AG20443 (cell line): ENCODE results near the gene TMEM163.

Experiments used
- DNase-seq: peaks from one replicate; pipeline ENCODE4 v3.0.0; 2012; ENCODE audit warnings: low spot score, mixed read lengths

TMEM163 gene

DNA sequence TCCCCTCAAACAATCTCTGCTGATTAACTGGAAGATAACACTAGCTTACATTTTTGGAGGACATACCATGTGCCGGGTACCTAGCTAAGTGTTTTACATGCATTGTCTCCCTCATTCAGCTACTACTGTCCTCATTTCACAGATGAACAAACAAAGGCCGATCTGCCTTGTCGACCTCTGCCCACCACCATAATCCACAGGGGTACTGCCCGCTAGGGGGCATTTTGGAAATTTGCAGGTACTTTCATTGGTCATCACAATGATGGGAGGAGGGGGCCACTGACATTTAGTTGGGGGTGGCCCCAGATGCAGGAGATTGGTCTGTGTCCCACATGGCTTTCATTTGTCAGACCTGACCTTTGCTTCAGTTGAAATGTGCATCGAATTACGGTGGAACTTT is 3.9 kb upstream of the TMEM163 start:
- no peak for DNase-seq

DNA sequence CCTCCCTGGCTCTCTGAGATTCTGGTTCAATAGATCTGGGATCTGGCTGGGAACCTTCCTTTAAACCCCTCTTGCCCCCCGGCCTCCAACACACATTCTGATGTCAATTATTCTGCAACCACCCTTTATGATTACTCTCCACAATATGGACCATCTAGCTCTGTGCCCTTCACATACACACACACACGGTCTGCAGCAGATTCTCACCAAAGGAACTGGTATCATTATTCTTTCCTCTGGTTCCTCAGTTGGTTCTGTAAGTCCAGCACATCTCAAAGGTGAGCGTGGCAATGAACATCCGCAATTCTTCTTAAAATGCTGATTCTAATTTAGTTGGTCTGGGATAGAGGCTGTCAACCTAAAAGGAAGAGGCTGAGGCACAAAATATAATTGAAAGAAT is 2.8 kb upstream of the TMEM163 start:
- DNase-seq: no peak

DNA sequence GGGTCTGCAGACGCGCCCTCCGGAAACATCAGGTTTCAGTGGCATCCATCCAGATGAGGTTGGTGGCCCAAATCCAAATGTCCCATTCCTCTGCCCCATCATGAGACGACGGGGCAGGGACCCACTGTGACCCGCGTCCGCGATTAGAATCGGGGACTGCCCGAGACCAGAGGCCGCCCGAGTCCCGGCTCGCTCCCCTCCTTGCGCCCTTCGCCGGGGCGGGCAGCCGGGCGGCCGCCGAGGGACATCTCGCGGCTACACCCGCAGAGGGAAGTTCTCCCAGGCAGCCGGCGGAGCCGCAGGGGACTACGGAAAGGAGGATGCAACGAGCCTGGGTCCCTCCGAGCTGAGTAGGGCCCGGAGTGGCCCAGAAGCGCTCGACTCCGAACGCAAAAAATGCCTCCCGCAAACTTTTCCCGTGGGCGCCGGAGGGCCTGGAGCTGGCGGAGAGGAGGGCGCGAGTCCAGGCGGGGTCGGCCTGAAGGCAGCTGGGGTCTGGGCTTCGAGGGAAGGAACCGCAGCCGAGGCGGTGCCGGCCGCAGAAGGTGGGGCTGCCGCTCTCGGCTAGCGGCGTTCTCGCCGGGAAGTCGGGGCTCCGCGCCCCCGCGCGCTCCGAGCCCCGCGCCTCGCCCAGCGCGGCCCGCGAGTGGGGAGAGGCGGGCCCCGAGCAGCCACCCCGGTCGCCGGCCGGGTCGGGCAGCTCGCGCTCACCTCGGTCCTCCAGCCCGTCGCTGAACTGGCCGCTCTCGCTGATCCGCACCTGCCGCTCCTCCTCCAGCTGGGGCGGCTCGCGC is 580 bp downstream of the TMEM163 start:
- DNase-seq: peak; percentile 37

GRCh38 chr2:134717286-134718022 is 1.3 kb downstream of the TMEM163 start:
- peak; percentile 17 for DNase-seq

DNA sequence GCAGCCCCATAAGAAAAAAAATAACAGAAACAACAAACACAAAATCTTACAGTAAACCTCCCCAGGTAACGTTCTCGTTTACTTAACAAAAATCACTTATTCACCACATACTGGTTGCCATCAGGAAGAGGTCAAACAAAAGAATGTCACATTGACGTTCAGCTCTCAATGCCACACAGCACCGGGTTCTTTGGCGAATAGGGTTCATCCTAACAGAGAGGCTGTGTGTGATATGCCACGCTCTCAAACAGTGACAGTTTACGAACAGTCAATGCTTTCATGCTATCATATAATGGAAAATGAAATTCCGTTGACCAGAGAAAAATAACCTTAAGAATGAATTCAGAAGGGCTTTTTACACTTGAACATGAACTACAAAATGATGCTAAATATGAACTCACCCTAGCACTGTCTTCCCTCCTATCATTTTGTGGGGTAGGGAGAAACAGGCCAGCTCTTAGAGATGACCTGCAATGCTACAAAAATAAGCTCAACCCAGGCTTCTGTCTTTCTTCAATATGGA is 2.0 kb downstream of the TMEM163 start:
- no peak for DNase-seq

GRCh38 chr2:134715932-134716643 is 2.7 kb downstream of the TMEM163 start:
- no peak for DNase-seq

DNA sequence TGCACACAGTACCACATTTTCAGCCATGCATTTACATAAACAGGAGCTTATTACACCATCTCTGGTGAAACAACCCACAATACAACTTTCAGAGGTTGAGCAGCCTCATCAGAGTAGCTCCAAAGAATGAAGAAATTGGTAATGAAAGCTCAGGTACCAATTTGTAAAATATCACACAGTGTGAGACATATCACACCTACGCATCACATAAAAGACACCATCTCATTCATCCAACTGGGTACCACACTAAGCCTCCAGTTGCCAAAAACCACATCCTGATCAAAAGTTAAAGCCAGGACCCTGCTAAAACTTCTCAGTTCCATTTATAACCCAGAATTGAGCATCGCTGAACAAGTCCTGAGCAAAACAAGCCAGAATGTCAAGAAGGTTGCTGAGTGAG is 4.6 kb downstream of the TMEM163 start:
- no peak for DNase-seq

- no peak for DNase-seq
Observed at GRCh38 chr2:134713606-134714005, 5.2 kb downstream of the TMEM163 start.

DNA sequence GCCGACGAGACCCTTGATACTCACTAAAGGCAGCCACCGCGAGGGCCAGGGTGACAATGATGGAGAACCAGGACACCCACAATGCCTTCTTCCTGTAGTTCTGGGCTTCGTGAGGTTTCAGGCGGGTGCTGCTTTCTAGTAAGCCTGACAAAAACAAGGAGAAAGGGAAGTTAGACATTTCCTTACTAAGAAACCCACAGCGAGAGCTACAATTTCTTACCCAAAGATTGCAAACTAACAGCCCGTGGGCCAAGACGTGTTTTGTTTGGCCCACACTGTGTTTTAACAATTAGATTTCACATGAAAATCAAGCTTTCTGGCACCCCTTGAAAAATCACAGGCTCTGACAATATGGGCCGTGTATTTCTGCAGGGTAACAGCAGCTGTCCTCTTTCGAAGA is 5.6 kb downstream of the TMEM163 start:
- DNase-seq: no peak

- no peak for DNase-seq
Observed at GRCh38 chr2:134712736-134713135, 6.1 kb downstream of the TMEM163 start.

DNA sequence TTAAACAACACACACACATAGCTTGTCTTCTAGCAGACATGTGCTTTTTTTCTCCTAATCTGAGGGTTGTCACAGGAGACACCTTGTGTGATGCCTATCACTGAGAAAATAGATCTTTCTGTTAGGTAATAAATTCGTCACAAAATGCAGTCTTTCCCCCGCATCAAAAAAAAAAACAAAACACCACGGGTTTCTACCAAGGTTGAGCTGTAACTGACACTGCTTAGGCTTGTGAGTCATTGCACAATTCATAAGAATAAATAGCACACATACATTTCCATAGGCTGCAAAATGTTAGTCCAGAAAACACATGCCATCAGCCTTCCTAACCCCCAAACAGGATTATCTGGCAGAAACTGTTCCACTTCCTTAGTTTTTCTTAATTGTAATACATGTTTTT is 6.5 kb downstream of the TMEM163 start:
- no peak for DNase-seq

DNA sequence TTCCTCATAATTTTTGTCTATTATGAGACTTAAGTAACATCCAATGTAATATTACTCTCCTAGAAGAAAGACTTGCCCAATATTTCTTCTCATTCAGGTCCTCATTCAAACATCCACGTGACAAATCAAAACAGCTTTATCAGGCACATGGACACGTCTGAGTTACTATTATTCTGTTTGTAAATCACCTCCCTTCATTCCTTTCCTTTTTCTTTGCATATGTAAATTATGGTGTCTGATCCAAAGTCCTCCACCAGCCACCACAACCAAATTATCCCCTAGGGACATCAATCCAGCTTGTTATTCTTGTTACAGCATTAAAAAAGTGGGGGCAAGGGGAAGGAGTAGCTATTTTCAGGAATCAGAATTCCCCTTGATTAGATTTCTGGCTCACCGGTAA is 7.1 kb downstream of the TMEM163 start:
- no peak for DNase-seq

DNA sequence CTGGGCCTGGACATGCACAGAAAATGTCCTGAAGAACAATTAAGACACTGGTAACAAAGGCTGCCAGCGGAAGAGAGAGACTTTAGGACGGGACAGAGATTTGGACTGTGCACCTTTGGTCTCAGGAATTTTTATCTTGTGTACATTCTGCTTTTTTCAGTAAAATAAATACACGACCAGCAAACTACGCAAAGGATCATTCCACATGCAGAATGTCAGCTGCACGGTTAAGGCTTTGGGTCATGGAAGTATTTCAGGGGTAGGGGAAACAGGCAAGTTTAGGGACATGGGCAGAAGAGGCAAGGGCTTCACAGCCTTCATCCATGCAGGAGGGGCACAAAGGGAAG is 11.5 kb downstream of the TMEM163 start:
- DNase-seq: no peak

- no peak for DNase-seq
Observed at GRCh38 chr2:134706587-134707329, 12.0 kb downstream of the TMEM163 start.

DNA sequence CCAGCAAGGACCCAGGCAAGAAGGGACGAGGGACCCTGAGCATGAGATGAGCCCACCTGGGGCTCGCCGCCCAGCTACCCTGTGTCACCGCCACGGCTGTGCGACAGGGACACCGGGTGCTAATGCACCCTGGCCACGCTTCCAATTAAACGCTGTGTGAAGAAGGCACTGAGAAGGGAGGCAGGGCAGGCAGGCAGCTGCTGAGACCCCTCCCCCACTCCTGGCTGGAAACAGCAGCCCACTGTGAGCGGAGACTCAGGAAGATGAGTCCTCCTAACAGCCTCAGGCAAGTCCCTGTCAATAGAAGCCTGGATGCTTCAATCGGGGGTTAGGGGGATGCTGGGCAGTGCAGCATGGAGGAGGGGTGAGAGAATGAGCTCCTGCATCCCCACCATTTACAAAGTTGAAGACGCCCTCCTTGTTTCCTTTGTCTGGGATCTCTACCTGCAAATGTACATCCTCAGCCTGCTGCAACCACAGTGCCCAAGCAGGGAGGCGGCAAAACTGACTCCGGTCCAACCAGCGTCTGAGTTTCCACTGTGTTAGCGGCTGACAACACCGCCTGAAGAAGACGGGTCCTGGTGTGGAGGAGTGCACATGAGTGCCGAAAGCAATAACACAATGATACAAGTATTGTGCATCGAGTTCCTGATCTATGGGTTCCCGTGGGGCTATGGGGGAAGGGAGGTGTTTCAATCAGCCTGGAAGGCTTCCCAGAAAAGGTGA is 12.8 kb downstream of the TMEM163 start:
- DNase-seq: no peak

- no peak for DNase-seq
Observed at GRCh38 chr2:134704173-134704572, 14.6 kb downstream of the TMEM163 start.

DNA sequence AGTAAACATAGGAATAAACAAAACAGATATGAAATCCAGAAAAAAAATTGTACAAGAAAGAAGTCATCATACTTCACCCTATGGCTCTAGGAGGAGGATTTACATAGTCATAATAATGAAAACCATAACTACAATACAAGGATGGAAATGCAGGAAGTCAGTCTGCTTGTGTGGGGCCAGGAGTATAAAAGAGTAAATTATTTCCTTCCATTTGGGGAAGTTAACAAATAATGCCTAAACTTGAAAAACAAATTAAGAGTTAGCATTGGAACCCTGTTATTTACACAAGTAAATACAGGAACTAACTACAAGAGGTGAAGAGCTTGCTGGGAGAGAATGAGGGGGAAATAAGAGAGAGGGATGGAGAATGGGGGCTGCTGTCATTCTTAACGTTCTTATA is 15.4 kb downstream of the TMEM163 start:
- no peak for DNase-seq

DNA sequence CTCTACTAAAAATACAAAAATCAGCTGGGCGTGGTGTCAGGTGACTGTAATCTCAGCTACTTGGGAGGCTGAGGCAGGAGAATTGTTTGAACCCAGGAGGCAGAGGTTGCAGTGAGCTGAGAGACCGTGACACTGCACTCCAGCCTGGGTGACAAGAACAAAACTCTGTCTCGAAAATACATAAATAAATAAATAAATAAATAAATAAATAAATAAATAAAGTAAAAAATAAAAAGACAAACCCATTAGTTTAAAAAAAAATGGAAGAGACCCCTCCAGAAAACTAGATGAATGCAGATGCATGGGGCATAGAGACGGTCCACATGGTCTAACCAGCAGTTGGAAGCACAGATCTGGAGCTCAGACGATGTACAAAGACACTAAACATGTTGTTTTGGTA is 18.1 kb downstream of the TMEM163 start:
- no peak for DNase-seq

DNA sequence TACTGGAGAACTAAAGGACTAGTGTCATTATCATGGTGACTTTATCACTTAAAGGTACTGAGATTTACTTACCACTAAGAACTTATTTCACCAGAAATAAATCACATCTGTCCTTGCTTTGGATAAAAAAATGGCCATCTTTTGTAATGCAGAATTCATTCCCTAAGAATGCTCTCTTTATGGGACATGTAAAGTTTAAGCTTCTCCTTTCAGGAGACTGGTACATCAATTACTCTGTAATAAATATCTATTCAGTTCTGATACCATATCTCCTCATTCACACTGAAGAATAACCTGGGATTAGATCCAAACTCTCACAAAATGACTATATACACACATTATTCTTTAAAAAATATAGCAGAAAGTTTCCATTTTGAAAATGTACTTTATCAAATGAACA is 24.4 kb downstream of the TMEM163 start:
- no peak for DNase-seq

DNA sequence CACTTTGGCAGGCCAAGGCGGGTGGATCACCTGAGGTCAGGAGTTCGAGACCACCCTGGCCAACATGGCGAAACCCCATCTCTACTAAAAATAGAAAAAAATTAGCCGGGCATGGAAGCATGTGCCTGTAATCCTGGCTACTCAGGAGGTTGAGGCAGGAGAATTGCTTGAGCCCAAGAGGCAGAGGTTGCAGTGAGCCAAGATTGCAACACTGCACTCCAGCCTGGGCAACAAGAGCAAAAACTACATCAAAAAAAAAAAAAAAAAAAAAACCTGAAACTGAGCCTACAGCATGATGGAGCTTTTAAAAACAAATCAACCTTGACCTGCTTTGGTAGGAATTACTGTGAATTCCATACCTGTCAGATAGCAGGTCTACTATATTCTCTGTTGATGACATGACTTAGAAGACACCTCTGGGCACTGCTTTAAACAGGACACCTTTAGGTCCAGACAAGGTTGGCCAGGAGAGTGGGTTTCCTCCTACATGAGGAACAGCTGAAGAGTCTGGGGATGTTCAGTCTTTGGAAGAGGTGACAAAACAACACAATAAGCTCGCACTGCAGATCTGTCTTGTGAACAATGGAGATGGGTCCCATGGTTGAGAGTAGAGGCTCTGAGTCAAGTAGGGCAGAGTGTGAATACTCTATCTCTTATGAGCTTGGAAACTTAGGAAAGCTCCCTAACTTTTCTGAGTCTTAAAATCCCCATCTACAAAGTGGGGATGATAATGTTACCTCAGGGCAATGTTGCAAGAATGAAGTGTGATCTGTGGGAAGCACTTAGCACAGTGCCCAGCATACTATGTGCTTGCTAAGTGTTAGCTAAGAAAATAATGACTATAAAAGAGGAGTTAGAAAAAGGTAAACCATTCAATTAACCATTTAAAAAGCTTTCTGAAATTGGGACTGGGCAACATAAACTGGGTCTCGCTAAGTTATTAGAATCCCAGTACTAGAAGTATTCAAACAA is 25.2 kb downstream of the TMEM163 start:
- no peak for DNase-seq
